CD4-positive, alpha-beta T cell treated with Interleukin-2 at 100 ng/mL for 4 hours (primary cell): Measurements from ENCODE around the gene OR56A3.
"Not testable (repeated sequence)": the region's sequence is repeated elsewhere in the genome, so short reads cannot be mapped to it uniquely, and the experiment has no call there.

Experiments
- DNase-seq: peaks from one replicate; pipeline ENCODE4 v3.0.0-alpha.2; 2020; ENCODE audit warnings: low spot score

OR56A3 gene

GRCh38 chr11:5941951-5942350, at the start of gene OR56A3:
OR56A3 (plus strand) TSS chr11:5942251; CDS start chr11:5947347, 5,096 bp downstream.
- DNase-seq = no peak

GRCh38 chr11:5892908-5893307, 49.1 kb upstream of the OR56A3 start, which contains the start of gene OR52E5:
OR52E5 (plus strand) TSS chr11:5893208; CDS start chr11:5900777, 7,569 bp downstream.
- no peak for DNase-seq

GRCh38 chr11:5899534-5899933, 42.5 kb upstream of the OR56A3 start:
- no peak for DNase-seq

GRCh38 chr11:5910540-5910939, 31.5 kb upstream of the OR56A3 start:
- no peak for DNase-seq

GRCh38 chr11:5922749-5923426, 19.2 kb upstream of the OR56A3 start:
- DNase-seq = no peak

- no peak for DNase-seq
Measured at GRCh38 chr11:5923427-5923776, 18.6 kb upstream of the OR56A3 start.

GRCh38 chr11:5923794-5924193, 18.3 kb upstream of the OR56A3 start:
- no peak for DNase-seq

- DNase-seq = no peak
Measured at GRCh38 chr11:5928271-5928670, 13.8 kb upstream of the OR56A3 start.

- DNase-seq = no peak
Measured at GRCh38 chr11:5928811-5929210, 13.2 kb upstream of the OR56A3 start.

GRCh38 chr11:5929571-5930368, 12.3 kb upstream of the OR56A3 start:
- DNase-seq = no peak

- no peak for DNase-seq
Measured at GRCh38 chr11:5930614-5931013, 11.4 kb upstream of the OR56A3 start.

- DNase-seq = no peak
Measured at GRCh38 chr11:5931061-5931460, 11.0 kb upstream of the OR56A3 start.

- no peak for DNase-seq
Measured at GRCh38 chr11:5932671-5933070, 9.4 kb upstream of the OR56A3 start.

GRCh38 chr11:5933116-5933515, 8.9 kb upstream of the OR56A3 start:
- DNase-seq = no peak

GRCh38 chr11:5937868-5938602, 4.0 kb upstream of the OR56A3 start:
- no peak for DNase-seq

- no peak for DNase-seq
Measured at GRCh38 chr11:5938603-5938965, 3.5 kb upstream of the OR56A3 start.

- no peak for DNase-seq
Measured at GRCh38 chr11:5940748-5941147, 1.3 kb upstream of the OR56A3 start.

- DNase-seq = no peak
Measured at GRCh38 chr11:5955586-5955985, 13.5 kb downstream of the OR56A3 start.

GRCh38 chr11:5960704-5961320, 18.8 kb downstream of the OR56A3 start:
- not testable (repeated sequence) for DNase-seq

GRCh38 chr11:5966958-5967357, 24.9 kb downstream of the OR56A3 start:
- DNase-seq = no peak

- no peak for DNase-seq
Measured at GRCh38 chr11:5967708-5968107, 25.7 kb downstream of the OR56A3 start.

GRCh38 chr11:5968394-5968793, 26.3 kb downstream of the OR56A3 start, which contains the start of gene OR56A5:
OR56A5 (minus strand) TSS chr11:5968494; CDS start chr11:5968494, 0 bp downstream.
- DNase-seq = no peak
